ENCODE measurements around the gene TMEM92.
"Not testable (repeated sequence)": the region's sequence is repeated elsewhere in the genome, so short reads cannot be mapped to it uniquely, and the experiment has no call there.

The TMEM92 gene

DNA sequence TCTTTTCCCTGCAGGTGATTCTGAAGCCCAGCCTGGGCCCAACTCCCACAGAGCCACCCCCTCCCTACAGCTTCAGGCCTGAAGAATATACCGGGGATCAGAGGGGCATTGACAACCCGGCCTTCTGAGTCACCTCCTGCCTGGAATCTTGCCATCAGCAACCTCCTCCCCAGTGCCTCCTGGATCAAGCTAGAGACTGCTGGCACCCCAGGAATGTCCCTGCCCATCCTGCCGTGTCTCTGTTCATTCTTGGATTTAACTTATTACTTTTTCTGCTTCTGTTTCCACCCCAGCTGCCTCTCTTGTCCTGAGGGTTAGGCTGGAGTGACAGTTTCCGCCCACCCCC, 4.9 kb downstream of the TMEM92 start:
- no peaks in the 10 kb centered on the region for H3K27me3 ChIP-seq (ENCODE audit: insufficient read depth, low read length)
- no peak overlapping the region for H3K4me3 ChIP-seq (ENCODE audit: low read length)
- peaks cover 14% of the 10 kb centered on the region; the same call in 1 of the 2 replicates for H3K36me3 ChIP-seq (ENCODE audit: insufficient read depth, low read depth, low read length)
- H3K9me3 ChIP-seq (ENCODE audit: insufficient read depth, low read depth, low read length) = peaks cover 3% of the 10 kb centered on the region; the same call in 1 of the 2 replicates
- H3K27ac ChIP-seq (ENCODE audit: low read length) = no peak overlapping the region
- H3K4me1 ChIP-seq (ENCODE audit: insufficient read depth, low read length) = peaks cover 25% of the 10 kb centered on the region
- no peak overlapping the region for H3K9ac ChIP-seq (ENCODE audit: low read depth, low read length)

- Histone ChIP-seq H3K27me3 (ENCODE audit: insufficient read depth, low read length) (no peaks in the 10 kb centered on the region), H3K36me3 (ENCODE audit: insufficient read depth, low read depth, low read length) (peaks cover 14% of the 10 kb centered on the region; the same call in 1 of the 2 replicates), H3K9me3 (ENCODE audit: insufficient read depth, low read depth, low read length) (peaks cover 3% of the 10 kb centered on the region; the same call in 1 of the 2 replicates), H3K4me1 (ENCODE audit: insufficient read depth, low read length) (peaks cover 25% of the 10 kb centered on the region), H3K4me3 (ENCODE audit: low read length) (no peak overlapping the region), H3K27ac (ENCODE audit: low read length) (no peak overlapping the region), H3K9ac (ENCODE audit: low read depth, low read length) (no peak overlapping the region)
These were observed 5.4 kb downstream of the TMEM92 start for GRCh38 chr17:50279639-50280038.

DNA sequence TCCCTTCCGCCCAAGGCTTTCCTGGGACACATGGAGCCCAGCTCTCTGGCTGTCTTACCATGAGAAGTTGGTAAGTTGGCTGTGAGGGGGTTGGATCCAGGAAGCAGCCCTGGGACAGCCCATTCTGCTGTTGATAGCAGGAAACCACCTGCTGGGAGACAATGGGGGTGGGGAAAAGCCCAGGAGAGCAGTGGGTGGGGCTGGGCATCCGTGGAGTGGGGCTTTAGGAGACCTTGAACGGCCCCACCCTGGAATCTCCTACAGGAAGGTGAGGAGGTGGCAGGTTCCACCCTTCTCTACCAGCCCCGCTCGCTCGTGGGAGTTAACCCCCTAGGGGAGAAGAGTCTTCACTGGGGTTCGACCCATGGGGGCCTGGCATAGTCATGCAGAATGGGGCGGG, 5.8 kb downstream of the TMEM92 start:
- peaks cover 3% of the 10 kb centered on the region; the same call in 1 of the 2 replicates for H3K9me3 ChIP-seq (ENCODE audit: insufficient read depth, low read depth, low read length)
- H3K36me3 ChIP-seq (ENCODE audit: insufficient read depth, low read depth, low read length) = peaks cover 14% of the 10 kb centered on the region; the same call in 1 of the 2 replicates
- no peak overlapping the region for H3K4me3 ChIP-seq (ENCODE audit: low read length)
- H3K27ac ChIP-seq (ENCODE audit: low read length) = no peak overlapping the region
- no peak overlapping the region for H3K9ac ChIP-seq (ENCODE audit: low read depth, low read length)
- H3K4me1 ChIP-seq (ENCODE audit: insufficient read depth, low read length) = peaks cover 21% of the 10 kb centered on the region
- H3K27me3 ChIP-seq (ENCODE audit: insufficient read depth, low read length) = no peaks in the 10 kb centered on the region

DNA sequence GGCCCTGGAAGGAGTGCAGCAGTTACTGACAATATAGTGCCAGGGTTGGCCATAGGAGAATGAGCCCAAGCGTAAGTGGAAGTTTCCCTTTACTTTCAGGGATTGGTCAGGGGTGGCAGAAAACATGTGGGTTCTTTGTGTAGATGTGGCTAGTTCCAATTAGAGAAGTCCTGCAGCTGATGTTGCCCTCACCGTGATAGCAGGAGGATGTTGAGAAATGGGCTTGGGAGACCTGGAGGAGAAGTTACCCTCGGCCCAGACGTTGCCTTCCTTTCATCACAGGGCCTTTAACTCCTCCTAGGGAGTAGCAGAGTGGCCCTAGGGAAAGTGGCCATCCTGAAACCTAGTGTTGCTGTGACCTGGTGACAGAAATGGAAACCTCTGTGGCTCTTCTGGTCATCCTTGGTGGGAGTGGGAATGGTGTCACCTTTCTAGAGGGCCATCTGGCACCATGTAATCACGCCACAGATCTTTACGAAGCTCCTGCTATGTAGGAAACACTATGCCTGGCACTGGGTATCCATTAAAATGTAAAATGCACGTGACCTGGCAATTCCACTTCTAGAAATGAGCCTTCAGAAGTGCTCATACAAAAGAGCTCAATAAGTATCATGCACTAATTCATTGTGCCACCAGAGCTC, 6.7 kb downstream of the TMEM92 start:
- Histone ChIP-seq H3K9ac (ENCODE audit: low read depth, low read length) (no peak overlapping the region), H3K4me1 (ENCODE audit: insufficient read depth, low read length) (peaks cover 20% of the 10 kb centered on the region), H3K36me3 (ENCODE audit: insufficient read depth, low read depth, low read length) (peaks cover 14% of the 10 kb centered on the region; the same call in 1 of the 2 replicates), H3K9me3 (ENCODE audit: insufficient read depth, low read depth, low read length) (peaks cover 3% of the 10 kb centered on the region; the same call in 1 of the 2 replicates), H3K27ac (ENCODE audit: low read length) (no peak overlapping the region), H3K4me3 (ENCODE audit: low read length) (no peak overlapping the region), H3K27me3 (ENCODE audit: insufficient read depth, low read length) (no peaks in the 10 kb centered on the region)

- Histone ChIP-seq H3K4me1 (ENCODE audit: insufficient read depth, low read length) (peaks cover 13% of the 10 kb centered on the region), H3K27me3 (ENCODE audit: insufficient read depth, low read length) (no peaks in the 10 kb centered on the region), H3K9ac (ENCODE audit: low read depth, low read length) (no peak overlapping the region), H3K9me3 (ENCODE audit: insufficient read depth, low read depth, low read length) (peaks cover 3% of the 10 kb centered on the region; the same call in 1 of the 2 replicates), H3K36me3 (ENCODE audit: insufficient read depth, low read depth, low read length) (peaks cover 14% of the 10 kb centered on the region; the same call in 1 of the 2 replicates), H3K27ac (ENCODE audit: low read length) (no peak overlapping the region), H3K4me3 (ENCODE audit: low read length) (no peak overlapping the region)
These were observed 7.6 kb downstream of the TMEM92 start for GRCh38 chr17:50281739-50282401.

DNA sequence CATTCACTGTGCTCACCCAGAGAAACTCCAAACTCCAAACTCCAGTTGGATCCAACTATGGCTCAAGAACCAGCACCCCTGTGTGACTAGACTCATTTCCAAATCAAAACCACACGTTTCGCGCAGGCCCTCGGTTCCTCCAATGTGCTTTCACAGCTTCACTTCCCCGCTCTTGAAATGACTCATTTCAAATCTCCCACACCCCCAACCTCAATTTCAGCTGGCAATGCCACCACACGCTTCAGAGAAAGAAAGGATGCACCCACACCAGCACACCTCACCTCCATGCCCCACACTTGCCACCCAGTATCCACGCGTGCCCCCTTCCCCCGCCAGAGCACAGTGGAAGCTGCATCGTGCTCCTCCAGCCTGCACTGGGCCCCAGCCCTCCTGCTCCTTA, 9.0 kb downstream of the TMEM92 start:
- Histone ChIP-seq H3K36me3 (ENCODE audit: insufficient read depth, low read depth, low read length) (peaks cover 14% of the 10 kb centered on the region; the same call in 1 of the 2 replicates), H3K27ac (ENCODE audit: low read length) (no peak overlapping the region), H3K4me3 (ENCODE audit: low read length) (no peak overlapping the region), H3K9ac (ENCODE audit: low read depth, low read length) (no peak overlapping the region), H3K9me3 (ENCODE audit: insufficient read depth, low read depth, low read length) (peaks cover 3% of the 10 kb centered on the region; the same call in 1 of the 2 replicates), H3K4me1 (ENCODE audit: insufficient read depth, low read length) (peaks cover 8% of the 10 kb centered on the region), H3K27me3 (ENCODE audit: insufficient read depth, low read length) (no peaks in the 10 kb centered on the region)

GRCh38 chr17:50283714-50284113, 9.4 kb downstream of the TMEM92 start:
- Histone ChIP-seq H3K4me1 (ENCODE audit: insufficient read depth, low read length) (peaks cover 8% of the 10 kb centered on the region), H3K9ac (ENCODE audit: low read depth, low read length) (no peak overlapping the region), H3K36me3 (ENCODE audit: insufficient read depth, low read depth, low read length) (peaks cover 14% of the 10 kb centered on the region; the same call in 1 of the 2 replicates), H3K27me3 (ENCODE audit: insufficient read depth, low read length) (no peaks in the 10 kb centered on the region), H3K9me3 (ENCODE audit: insufficient read depth, low read depth, low read length) (peaks cover 3% of the 10 kb centered on the region; the same call in 1 of the 2 replicates), H3K27ac (ENCODE audit: low read length) (no peak overlapping the region), H3K4me3 (ENCODE audit: low read length) (no peak overlapping the region)

GRCh38 chr17:50285941-50286340, 11.7 kb downstream of the TMEM92 start:
- Histone ChIP-seq H3K27me3 (ENCODE audit: insufficient read depth, low read length) (peaks cover 3% of the 10 kb centered on the region; the same call in 1 of the 2 replicates), H3K36me3 (ENCODE audit: insufficient read depth, low read depth, low read length) (no peaks in the 10 kb centered on the region), H3K4me3 (ENCODE audit: low read length) (no peak overlapping the region), H3K4me1 (ENCODE audit: insufficient read depth, low read length) (peaks cover 4% of the 10 kb centered on the region; the same call in 1 of the 2 replicates), H3K9me3 (ENCODE audit: insufficient read depth, low read depth, low read length) (peaks cover 3% of the 10 kb centered on the region; the same call in 1 of the 2 replicates), H3K27ac (ENCODE audit: low read length) (no peak overlapping the region), H3K9ac (ENCODE audit: low read depth, low read length) (no peak overlapping the region)

- not testable (repeated sequence) for H3K9me3 ChIP-seq (ENCODE audit: insufficient read depth, low read depth, low read length); H3K36me3 ChIP-seq (ENCODE audit: insufficient read depth, low read depth, low read length); H3K4me3 ChIP-seq (ENCODE audit: low read length); H3K9ac ChIP-seq (ENCODE audit: low read depth, low read length); H3K4me1 ChIP-seq (ENCODE audit: insufficient read depth, low read length); H3K27me3 ChIP-seq (ENCODE audit: insufficient read depth, low read length); H3K27ac ChIP-seq (ENCODE audit: low read length)
These were observed 13.0 kb downstream of the TMEM92 start for GRCh38 chr17:50287302-50287701.

GRCh38 chr17:50288306-50288705, 14.0 kb downstream of the TMEM92 start:
- peaks cover 4% of the 10 kb centered on the region; the same call in 1 of the 2 replicates for H3K4me1 ChIP-seq (ENCODE audit: insufficient read depth, low read length)
- H3K36me3 ChIP-seq (ENCODE audit: insufficient read depth, low read depth, low read length) = no peaks in the 10 kb centered on the region
- H3K4me3 ChIP-seq (ENCODE audit: low read length) = no peak overlapping the region
- no peaks in the 10 kb centered on the region for H3K9me3 ChIP-seq (ENCODE audit: insufficient read depth, low read depth, low read length)
- no peak overlapping the region for H3K9ac ChIP-seq (ENCODE audit: low read depth, low read length)
- H3K27ac ChIP-seq (ENCODE audit: low read length) = no peak overlapping the region
- peaks cover 3% of the 10 kb centered on the region; the same call in 1 of the 2 replicates for H3K27me3 ChIP-seq (ENCODE audit: insufficient read depth, low read length)

- Histone ChIP-seq H3K4me3 (ENCODE audit: low read length) (no peak overlapping the region), H3K4me1 (ENCODE audit: insufficient read depth, low read length) (peaks cover 4% of the 10 kb centered on the region; the same call in 1 of the 2 replicates), H3K36me3 (ENCODE audit: insufficient read depth, low read depth, low read length) (no peaks in the 10 kb centered on the region), H3K27me3 (ENCODE audit: insufficient read depth, low read length) (peaks cover 3% of the 10 kb centered on the region; the same call in 1 of the 2 replicates), H3K27ac (ENCODE audit: low read length) (no peak overlapping the region), H3K9ac (ENCODE audit: low read depth, low read length) (no peak overlapping the region), H3K9me3 (ENCODE audit: insufficient read depth, low read depth, low read length) (no peaks in the 10 kb centered on the region)
These were observed 15.0 kb downstream of the TMEM92 start for GRCh38 chr17:50289278-50289677.

All from iPS-20b (cell line).